GM23338 (cell line): ENCODE data around the gene VPS41. TPM values are rescaled to one million over a fixed set of nuclear protein-coding genes. Genes with fewer than 3 reads are reported as not detected.

Experiments used
- ATAC-seq: fragments of 200-7000 bp; cut with Tn5 transposase; 3 replicates; pipeline ENCODE4 v1.9.1; 2020
- DNase-seq: peaks from one replicate; pipeline ENCODE4 v3.0.0-alpha.2; 2015; ENCODE audit warnings: low spot score
- H2AFZ ChIP-seq: fragments of 200-600 bp; sonication (generic); 2 replicates; pipeline ENCODE4 v1.8.0; 2016; ENCODE audit warnings: antibody characterized with exemption, mild to moderate bottlenecking, moderate library complexity
- H3F3A ChIP-seq: fragments of 200-600 bp; sonication (generic); replicated peaks from 2 replicates; pipeline ENCODE4 v1.8.0; 2017; ENCODE audit warnings: antibody characterized with exemption, mixed run types, low read depth
- H3K27ac ChIP-seq: fragments of 200-600 bp; sonication (generic); 2 replicates; pipeline ENCODE4 v1.6.1; 2016; ENCODE audit warnings: low read depth
- H3K27me3 ChIP-seq: fragments of 200-600 bp; sonication (generic); 2 replicates; pipeline ENCODE4 v1.8.0; 2016; ENCODE audit warnings: mild to moderate bottlenecking, mixed run types, moderate library complexity; ENCODE audit not compliant: insufficient read depth
- H3K36me3 ChIP-seq: fragments of 200-600 bp; sonication (generic); 2 replicates; pipeline ENCODE4 v1.8.0; 2016; ENCODE audit warnings: mild to moderate bottlenecking; ENCODE audit not compliant: insufficient read depth
- H3K4me1 ChIP-seq: fragments of 200-600 bp; sonication (generic); 2 replicates; pipeline ENCODE4 v1.8.0; 2016; ENCODE audit warnings: mild to moderate bottlenecking, moderate library complexity; ENCODE audit not compliant: insufficient read depth
- H3K4me2 ChIP-seq: fragments of 200-600 bp; sonication (generic); 2 replicates; pipeline ENCODE4 v1.7.1; 2017; ENCODE audit warnings: mixed run types
- H3K4me3 ChIP-seq: fragments of 200-600 bp; sonication (generic); 2 replicates; pipeline ENCODE4 v1.6.1; 2016; ENCODE audit warnings: mixed run types
- H3K79me2 ChIP-seq: fragments of 200-600 bp; sonication (generic); replicated peaks from 2 replicates; pipeline ENCODE4 v1.8.0; 2017; ENCODE audit warnings: mild to moderate bottlenecking; ENCODE audit not compliant: insufficient read depth
- H3K9me2 ChIP-seq: fragments of 200-600 bp; sonication (generic); 2 replicates; pipeline ENCODE4 v1.8.0; 2017; ENCODE audit not compliant: insufficient read depth
- H4K20me1 ChIP-seq: fragments of 200-600 bp; sonication (generic); replicated peaks from 2 replicates; pipeline ENCODE4 v1.8.0; 2017; ENCODE audit warnings: mild to moderate bottlenecking; ENCODE audit not compliant: insufficient read depth
- H3K27ac Mint-ChIP-seq: 2 replicates; pipeline ENCODE4 v1.8.0; 2020; ENCODE audit warnings: inconsistent platforms, mild to moderate bottlenecking, moderate library complexity, mixed read lengths
- H3K27me3 Mint-ChIP-seq: 3 replicates; pipeline ENCODE4 v1.8.0; 2022; ENCODE audit warnings: low read depth, mild to moderate bottlenecking, moderate library complexity, mixed read lengths, inconsistent platforms; ENCODE audit not compliant: insufficient read depth, poor library complexity
- H3K36me3 Mint-ChIP-seq: 3 replicates; pipeline ENCODE4 v1.8.0; 2021; ENCODE audit warnings: low read depth, mild to moderate bottlenecking, inconsistent platforms, moderate library complexity, mixed read lengths
- H3K4me1 Mint-ChIP-seq: 3 replicates; pipeline ENCODE4 v1.8.0; 2020; ENCODE audit warnings: mild to moderate bottlenecking, inconsistent platforms, mixed read lengths
- H3K4me3 Mint-ChIP-seq: 3 replicates; pipeline ENCODE4 v1.8.0; 2021; ENCODE audit warnings: moderate library complexity, mild to moderate bottlenecking, inconsistent platforms, mixed read lengths
- H3K9me3 Mint-ChIP-seq: 3 replicates; pipeline ENCODE4 v1.8.0; 2020; ENCODE audit warnings: moderate library complexity, mild to moderate bottlenecking, inconsistent platforms, mixed read lengths
- polyA plus RNA-seq: library from polyadenylated mRNA; unstranded; fragments of >200 nt; fragmentation: Nextera tagmentation; extraction: Ambion mirVana; gene quantifications from 2 replicates; pipeline ENCODE4 v1.2.1, GENCODE V29; 2016
- total RNA-seq: library from RNA; depleted of rRNA; stranded (reverse); fragments of >200 nt; shearing (Covaris generic); gene quantifications from 2 replicates; pipeline ENCODE4 v1.2.3, GENCODE V29; 2014
- TF ChIP-seq, protein P1 (sequence below): IDR thresholded peaks from one replicate; pipeline ENCODE4 v1.6.1; 2018; ENCODE audit warnings: antibody characterized with exemption; ENCODE audit not compliant: unreplicated experiment
- TF ChIP-seq, protein P2 (sequence below): fragments of 250-450 bp; sonication (Bioruptor Pico); IDR thresholded peaks from 2 replicates; pipeline ENCODE4 v1.5.0; 2020; ENCODE audit warnings: mild to moderate bottlenecking, moderate library complexity

Gene VPS41
- total and polyA plus RNA-seq, 2 experiments from 2014 or later = 20.2 to 41.2 TPM

DNA sequence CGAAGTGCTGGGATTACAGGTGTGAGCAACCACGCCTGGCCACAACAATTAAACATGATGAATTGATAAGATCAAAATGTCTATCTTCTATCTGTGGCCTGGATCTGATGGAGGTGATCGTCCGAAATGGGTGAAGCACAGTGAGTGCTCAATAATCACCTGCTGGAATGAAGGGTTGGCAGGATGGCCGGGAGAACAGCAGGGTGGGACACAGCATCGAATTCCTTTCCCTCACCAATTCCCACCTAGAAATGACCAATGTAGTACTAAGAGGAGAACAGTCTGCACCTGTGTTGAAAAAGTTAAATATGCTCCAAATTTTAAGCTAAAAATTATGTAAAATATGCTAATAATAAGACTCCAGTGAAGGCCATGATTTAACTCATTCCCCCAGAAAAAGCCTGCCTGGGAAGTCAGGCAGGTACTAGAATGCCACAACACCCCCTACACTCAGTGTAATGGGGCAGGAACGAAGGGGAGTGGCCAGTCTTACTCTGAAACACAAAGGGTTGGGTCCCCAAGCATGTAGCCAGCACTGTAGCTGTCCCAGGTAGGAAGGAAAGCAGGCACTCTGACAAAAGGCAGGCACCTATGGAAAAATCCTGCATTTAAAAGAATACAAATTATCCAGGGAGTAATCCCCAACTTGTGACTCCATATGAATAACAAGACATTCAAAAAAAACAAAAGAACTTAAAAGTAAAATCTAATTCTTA lies 110.3 kb downstream of the VPS41 start:
- TF ChIP-seq, protein P1, sequence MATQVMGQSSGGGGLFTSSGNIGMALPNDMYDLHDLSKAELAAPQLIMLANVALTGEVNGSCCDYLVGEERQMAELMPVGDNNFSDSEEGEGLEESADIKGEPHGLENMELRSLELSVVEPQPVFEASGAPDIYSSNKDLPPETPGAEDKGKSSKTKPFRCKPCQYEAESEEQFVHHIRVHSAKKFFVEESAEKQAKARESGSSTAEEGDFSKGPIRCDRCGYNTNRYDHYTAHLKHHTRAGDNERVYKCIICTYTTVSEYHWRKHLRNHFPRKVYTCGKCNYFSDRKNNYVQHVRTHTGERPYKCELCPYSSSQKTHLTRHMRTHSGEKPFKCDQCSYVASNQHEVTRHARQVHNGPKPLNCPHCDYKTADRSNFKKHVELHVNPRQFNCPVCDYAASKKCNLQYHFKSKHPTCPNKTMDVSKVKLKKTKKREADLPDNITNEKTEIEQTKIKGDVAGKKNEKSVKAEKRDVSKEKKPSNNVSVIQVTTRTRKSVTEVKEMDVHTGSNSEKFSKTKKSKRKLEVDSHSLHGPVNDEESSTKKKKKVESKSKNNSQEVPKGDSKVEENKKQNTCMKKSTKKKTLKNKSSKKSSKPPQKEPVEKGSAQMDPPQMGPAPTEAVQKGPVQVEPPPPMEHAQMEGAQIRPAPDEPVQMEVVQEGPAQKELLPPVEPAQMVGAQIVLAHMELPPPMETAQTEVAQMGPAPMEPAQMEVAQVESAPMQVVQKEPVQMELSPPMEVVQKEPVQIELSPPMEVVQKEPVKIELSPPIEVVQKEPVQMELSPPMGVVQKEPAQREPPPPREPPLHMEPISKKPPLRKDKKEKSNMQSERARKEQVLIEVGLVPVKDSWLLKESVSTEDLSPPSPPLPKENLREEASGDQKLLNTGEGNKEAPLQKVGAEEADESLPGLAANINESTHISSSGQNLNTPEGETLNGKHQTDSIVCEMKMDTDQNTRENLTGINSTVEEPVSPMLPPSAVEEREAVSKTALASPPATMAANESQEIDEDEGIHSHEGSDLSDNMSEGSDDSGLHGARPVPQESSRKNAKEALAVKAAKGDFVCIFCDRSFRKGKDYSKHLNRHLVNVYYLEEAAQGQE = peak; percentile 66
- TF ChIP-seq, protein P2, sequence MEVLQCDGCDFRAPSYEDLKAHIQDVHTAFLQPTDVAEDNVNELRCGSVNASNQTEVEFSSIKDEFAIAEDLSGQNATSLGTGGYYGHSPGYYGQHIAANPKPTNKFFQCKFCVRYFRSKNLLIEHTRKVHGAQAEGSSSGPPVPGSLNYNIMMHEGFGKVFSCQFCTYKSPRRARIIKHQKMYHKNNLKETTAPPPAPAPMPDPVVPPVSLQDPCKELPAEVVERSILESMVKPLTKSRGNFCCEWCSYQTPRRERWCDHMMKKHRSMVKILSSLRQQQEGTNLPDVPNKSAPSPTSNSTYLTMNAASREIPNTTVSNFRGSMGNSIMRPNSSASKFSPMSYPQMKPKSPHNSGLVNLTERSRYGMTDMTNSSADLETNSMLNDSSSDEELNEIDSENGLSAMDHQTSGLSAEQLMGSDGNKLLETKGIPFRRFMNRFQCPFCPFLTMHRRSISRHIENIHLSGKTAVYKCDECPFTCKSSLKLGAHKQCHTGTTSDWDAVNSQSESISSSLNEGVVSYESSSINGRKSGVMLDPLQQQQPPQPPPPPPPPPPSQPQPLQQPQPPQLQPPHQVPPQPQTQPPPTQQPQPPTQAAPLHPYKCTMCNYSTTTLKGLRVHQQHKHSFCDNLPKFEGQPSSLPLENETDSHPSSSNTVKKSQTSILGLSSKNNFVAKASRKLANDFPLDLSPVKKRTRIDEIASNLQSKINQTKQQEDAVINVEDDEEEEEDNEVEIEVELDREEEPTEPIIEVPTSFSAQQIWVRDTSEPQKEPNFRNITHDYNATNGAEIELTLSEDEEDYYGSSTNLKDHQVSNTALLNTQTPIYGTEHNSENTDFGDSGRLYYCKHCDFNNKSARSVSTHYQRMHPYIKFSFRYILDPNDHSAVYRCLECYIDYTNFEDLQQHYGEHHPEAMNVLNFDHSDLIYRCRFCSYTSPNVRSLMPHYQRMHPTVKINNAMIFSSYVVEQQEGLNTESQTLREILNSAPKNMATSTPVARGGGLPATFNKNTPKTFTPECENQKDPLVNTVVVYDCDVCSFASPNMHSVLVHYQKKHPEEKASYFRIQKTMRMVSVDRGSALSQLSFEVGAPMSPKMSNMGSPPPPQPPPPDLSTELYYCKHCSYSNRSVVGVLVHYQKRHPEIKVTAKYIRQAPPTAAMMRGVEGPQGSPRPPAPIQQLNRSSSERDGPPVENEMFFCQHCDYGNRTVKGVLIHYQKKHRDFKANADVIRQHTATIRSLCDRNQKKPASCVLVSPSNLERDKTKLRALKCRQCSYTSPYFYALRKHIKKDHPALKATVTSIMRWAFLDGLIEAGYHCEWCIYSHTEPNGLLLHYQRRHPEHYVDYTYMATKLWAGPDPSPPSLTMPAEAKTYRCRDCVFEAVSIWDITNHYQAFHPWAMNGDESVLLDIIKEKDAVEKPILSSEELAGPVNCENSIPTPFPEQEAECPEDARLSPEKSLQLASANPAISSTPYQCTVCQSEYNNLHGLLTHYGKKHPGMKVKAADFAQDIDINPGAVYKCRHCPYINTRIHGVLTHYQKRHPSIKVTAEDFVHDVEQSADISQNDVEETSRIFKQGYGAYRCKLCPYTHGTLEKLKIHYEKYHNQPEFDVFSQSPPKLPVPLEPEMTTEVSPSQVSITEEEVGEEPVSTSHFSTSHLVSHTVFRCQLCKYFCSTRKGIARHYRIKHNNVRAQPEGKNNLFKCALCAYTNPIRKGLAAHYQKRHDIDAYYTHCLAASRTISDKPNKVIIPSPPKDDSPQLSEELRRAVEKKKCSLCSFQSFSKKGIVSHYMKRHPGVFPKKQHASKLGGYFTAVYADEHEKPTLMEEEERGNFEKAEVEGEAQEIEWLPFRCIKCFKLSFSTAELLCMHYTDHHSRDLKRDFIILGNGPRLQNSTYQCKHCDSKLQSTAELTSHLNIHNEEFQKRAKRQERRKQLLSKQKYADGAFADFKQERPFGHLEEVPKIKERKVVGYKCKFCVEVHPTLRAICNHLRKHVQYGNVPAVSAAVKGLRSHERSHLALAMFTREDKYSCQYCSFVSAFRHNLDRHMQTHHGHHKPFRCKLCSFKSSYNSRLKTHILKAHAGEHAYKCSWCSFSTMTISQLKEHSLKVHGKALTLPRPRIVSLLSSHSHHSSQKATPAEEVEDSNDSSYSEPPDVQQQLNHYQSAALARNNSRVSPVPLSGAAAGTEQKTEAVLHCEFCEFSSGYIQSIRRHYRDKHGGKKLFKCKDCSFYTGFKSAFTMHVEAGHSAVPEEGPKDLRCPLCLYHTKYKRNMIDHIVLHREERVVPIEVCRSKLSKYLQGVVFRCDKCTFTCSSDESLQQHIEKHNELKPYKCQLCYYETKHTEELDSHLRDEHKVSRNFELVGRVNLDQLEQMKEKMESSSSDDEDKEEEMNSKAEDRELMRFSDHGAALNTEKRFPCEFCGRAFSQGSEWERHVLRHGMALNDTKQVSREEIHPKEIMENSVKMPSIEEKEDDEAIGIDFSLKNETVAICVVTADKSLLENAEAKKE (CRISPR knock-in tag) = no peak
- Mint-ChIP-seq H3K4me1 (peaks cover 33% of the 10 kb centered on the region), H3K27ac (peak overlapping the region; percentile 59), H3K27me3 (peaks cover 4% of the 10 kb centered on the region), H3K9me3 (no peaks in the 10 kb centered on the region), H3K36me3 (0 out of 3 replicates have a peak, but pooled peaks cover 2% of the 10 kb centered on the region), H3K4me3 (no peak overlapping the region)
- ATAC-seq (peak; percentile 100), DNase-seq (peak; percentile 91)
- H3K9me2 ChIP-seq = no peaks in the 10 kb centered on the region
- no peaks in the 10 kb centered on the region for H3F3A ChIP-seq
- no peaks in the 10 kb centered on the region for H3K27me3 ChIP-seq
- peak overlapping the region; percentile 10; the same call in 1 of the 2 replicates for H3K4me2 ChIP-seq
- H3K36me3 ChIP-seq = no peaks in the 10 kb centered on the region
- H3K4me1 ChIP-seq = peaks cover 23% of the 10 kb centered on the region
- H2AFZ ChIP-seq = no peak overlapping the region
- no peaks in the 10 kb centered on the region for H4K20me1 ChIP-seq
- no peak overlapping the region for H3K4me3 ChIP-seq
- no peaks in the 10 kb centered on the region for H3K79me2 ChIP-seq
- H3K27ac ChIP-seq = peak overlapping the region; percentile 20; the same call in 1 of the 2 replicates
